GM12878 (cell line): ENCODE results near the gene DSTYK. TPM values are rescaled to one million over a fixed set of nuclear protein-coding genes. Genes with fewer than 3 reads are reported as not detected.
A peak's percentile ranks its signal among the peaks of the same experiment; 100 is the strongest.

ENCODE experiments used
- ATAC-seq: fragments of 200-7000 bp; cut with Tn5 transposase; 3 replicates; pipeline ENCODE4 v1.9.1; 2020; ENCODE audit warnings: mild to moderate bottlenecking, moderate library complexity
- BruUV-seq: library from RNA; stranded (reverse); fragments of 400-500 nt; replicated peaks from 2 replicates; lab custom pipeline; 2021; lab: Mats Ljungman, UMichigan
- CTCF ChIA-PET: fragments of 300-600 bp; sonication (Branson Sonifier 250); formaldehyde crosslinking; extraction: SDS; loops from one replicate; lab custom pipeline; 2021; ENCODE audit warnings: inconsistent platforms; lab: Yijun Ruan, JAX
- POLR2A ChIA-PET: fragments of 350-600 bp; formaldehyde crosslinking; extraction: SDS; loops from one replicate; lab custom pipeline; 2021; ENCODE audit warnings: inconsistent platforms; lab: Charles Lee
- RAD21 ChIA-PET: fragments of 300-600 bp; sonication (Branson Sonifier 250); formaldehyde crosslinking; loops from one replicate; lab custom pipeline; 2023; ENCODE audit warnings: antibody characterized with exemption; ENCODE audit not compliant: unreplicated experiment; lab: Charles Lee
- SMC1A ChIA-PET: fragments of 300-600 bp; sonication (Branson Sonifier 250); formaldehyde crosslinking; loops from one replicate; lab custom pipeline; 2023; ENCODE audit not compliant: unreplicated experiment, uncharacterized antibody; lab: Charles Lee
- DNase-seq: peaks from one replicate; pipeline ENCODE4 v3.0.0-alpha.2; 2011; ENCODE audit warnings: low read depth, low spot score
- FAIRE-seq: peaks from 3 replicates; lab custom pipeline; 2011; peaks lifted over from hg19 to GRCh38; lab: Jason Lieb, UNC
- H2AFZ ChIP-seq: 2 replicates; pipeline ENCODE4 v1.6.0; 2011; ENCODE audit warnings: low read depth, low read length, control low read depth; ENCODE audit not compliant: control insufficient read depth
- H3K27ac ChIP-seq: 2 replicates; pipeline ENCODE4 v1.5.1; 2011; ENCODE audit warnings: control low read depth; ENCODE audit not compliant: control insufficient read depth, insufficient read depth
- H3K27me3 ChIP-seq, 2 experiments: replicated peaks in 1 of 2; 2 replicates each; pipeline versions ENCODE4 v1.6.0 to v1.6.1; 2011; ENCODE audit warnings: low read length in 1 of 2; ENCODE audit not compliant: control insufficient read depth in 2 of 2, insufficient read depth in 2 of 2
- H3K36me3 ChIP-seq, 2 experiments: 2 replicates each; pipeline ENCODE4 v1.5.1; 2011; ENCODE audit warnings: low read length in 1 of 2; ENCODE audit not compliant: control insufficient read depth in 2 of 2, insufficient read depth in 2 of 2
- H3K4me1 ChIP-seq: 2 replicates; pipeline ENCODE4 v1.6.1; 2011; ENCODE audit warnings: mild to moderate bottlenecking, low read length, moderate library complexity, mixed read lengths; ENCODE audit not compliant: control insufficient read depth, insufficient read depth
- H3K4me2 ChIP-seq: 2 replicates; pipeline ENCODE4 v1.6.0; 2011; ENCODE audit warnings: control low read depth; ENCODE audit not compliant: control insufficient read depth, insufficient read depth
- H3K4me3 ChIP-seq: fragments of 200-600 bp; sonication (generic); 2 replicates; pipeline ENCODE4 v1.5.1; 2016
- H3K79me2 ChIP-seq: 2 replicates; pipeline ENCODE4 v1.6.0; 2011; ENCODE audit warnings: low read length; ENCODE audit not compliant: control insufficient read depth, insufficient read depth
- H3K9ac ChIP-seq: 2 replicates; pipeline ENCODE4 v1.8.0; 2011; ENCODE audit warnings: low read length, control low read depth, mixed read lengths; ENCODE audit not compliant: control insufficient read depth, insufficient read depth
- H3K9me3 ChIP-seq: replicated peaks from 3 replicates; pipeline ENCODE4 v1.5.1; 2011; ENCODE audit warnings: mild to moderate bottlenecking, low read length; ENCODE audit not compliant: control insufficient read depth, insufficient read depth
- H4K20me1 ChIP-seq: 2 replicates; pipeline ENCODE4 v1.6.0; 2011; ENCODE audit not compliant: control insufficient read depth, insufficient read depth
- BACH1 ChIP-seq: fragments of 450-650 bp; IDR thresholded peaks from 2 replicates; pipeline ENCODE4 v1.6.1; 2017; ENCODE audit warnings: mild to moderate bottlenecking, borderline replicate concordance
- BCL11A ChIP-seq: IDR thresholded peaks from 2 replicates; pipeline ENCODE4 v1.6.1; 2011; ENCODE audit warnings: low read depth, low read length
- CHD1 ChIP-seq: IDR thresholded peaks from 2 replicates; pipeline ENCODE4 v1.6.1; 2012; ENCODE audit warnings: low read depth, low read length, improper control_type of control experiment
- ETV6 ChIP-seq, 2 experiments: fragments of 450-650 bp in 1 of 2; IDR thresholded peaks in 1 of 2; conservative IDR thresholded peaks in 1 of 2; 2 replicates each; pipeline ENCODE4 v1.6.1; 2014; ENCODE audit warnings: antibody characterized with exemption in 1 of 2, borderline replicate concordance in 1 of 2, low read depth in 1 of 2, mild to moderate bottlenecking in 1 of 2, moderate library complexity in 1 of 2
- HSF1 ChIP-seq: fragments of 150-350 bp; IDR thresholded peaks from 2 replicates; pipeline ENCODE4 v1.6.1; 2014; ENCODE audit warnings: mild to moderate bottlenecking, low read depth, low read length
- MYC ChIP-seq: IDR thresholded peaks from 2 replicates; pipeline ENCODE4 v1.6.1; 2011; ENCODE audit warnings: mild to moderate bottlenecking, low read length, moderate library complexity, inconsistent platforms; ENCODE audit not compliant: insufficient read depth, insufficient replicate concordance, insufficient read length, severe bottlenecking
- NFIC ChIP-seq: IDR thresholded peaks from 2 replicates; pipeline ENCODE4 v1.6.1; 2012; ENCODE audit warnings: low read depth, mild to moderate bottlenecking, inconsistent platforms, low read length, moderate library complexity
- PAX5 ChIP-seq: IDR thresholded peaks from 2 replicates; pipeline ENCODE4 v1.6.1; 2011; ENCODE audit warnings: low read depth, low read length, borderline replicate concordance
- RELA ChIP-seq: fragments of 450-650 bp; IDR thresholded peaks from 2 replicates; pipeline ENCODE4 v1.8.0; 2014; ENCODE audit warnings: borderline replicate concordance; ENCODE audit not compliant: partially characterized antibody
- YBX1 ChIP-seq: fragments of 450-650 bp; IDR thresholded peaks from 2 replicates; pipeline ENCODE4 v1.6.1; 2016; ENCODE audit warnings: antibody characterized with exemption
- WGBS: methylation state at CpG from one replicate; pipeline ENCODE4 v1.1.6; 2016; ENCODE audit warnings: low lambda C conversion rate; ENCODE audit not compliant: insufficient replicate concordance, insufficient coverage; ENCODE audit errors: missing lambda C conversion rate; 5-methylcytosine and 5-hydroxymethylcytosine counted together
- in situ Hi-C: fragments of 300-500 bp; cut with MboI; formaldehyde crosslinking; loops from 9 replicates; pipeline ENCODE4 v1.14.3; 2018; ENCODE audit warnings: mixed read lengths
- intact Hi-C: fragments of 100-400 bp; cut with micrococcal nuclease; formaldehyde crosslinking; loops from one replicate; pipeline ENCODE4 v1.14.2; 2022; ENCODE audit not compliant: unreplicated experiment
- polyA plus RNA-seq, 11 experiments: library from polyadenylated mRNA; depleted of rRNA in 4 of 11; unstranded in 6 of 11; stranded (reverse) in 5 of 11; fragments of >200 nt; fragmentation: Nextera tagmentation in 4 of 11; fragmentation: Illumina TruSeq in 1 of 11; extraction: Ambion mirVana in 4 of 11; extraction: Trizol in 1 of 11; gene quantifications; 1 replicate in 1 of 11; 2 replicates in 10 of 11; pipeline versions ENCODE4 v1.2.1 to v1.2.3, GENCODE V29; 2011 to 2016; ENCODE audit warnings: inconsistent platforms in 2 of 11, missing spikeins in 2 of 11, low read depth in 1 of 11
- total RNA-seq, 4 experiments: library from RNA; depleted of rRNA in 3 of 4; stranded (reverse); fragments of >200 nt in 3 of 4; fragmentation: Illumina TruSeq in 1 of 4; extraction: Trizol in 1 of 4; gene quantifications; 2 replicates each; pipeline versions ENCODE4 v1.2.1 to v1.2.3, GENCODE V29; 2013 to 2021

DSTYK gene
- total and polyA plus RNA-seq, 10 of the 15 experiments (the other 5 are each of a cell fraction or from before 2014, with no cell fraction given) = 2.7 to 5.5 (median 3.6) TPM

DNA sequence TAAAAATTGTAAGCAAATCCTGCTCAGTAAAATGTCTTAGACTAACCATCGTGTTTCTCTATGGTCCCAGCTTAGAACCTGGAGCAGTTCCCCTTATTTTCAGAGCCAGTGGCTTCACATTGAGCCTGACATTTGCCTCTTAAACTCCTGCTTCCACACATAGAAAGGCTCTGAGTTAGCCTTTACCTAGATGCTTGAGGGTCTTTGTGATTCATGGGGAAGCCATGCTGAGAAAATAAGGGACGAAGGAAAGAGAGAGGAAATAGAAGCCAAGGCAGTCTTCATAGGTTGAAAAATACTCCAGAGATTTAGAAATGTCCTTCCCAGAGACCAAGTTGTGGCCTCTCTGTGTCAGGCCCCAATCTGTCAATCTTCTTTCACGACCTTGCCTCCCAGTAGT, 73.6 kb downstream of the DSTYK start:
- no peaks in the 10 kb centered on the region for H3K27me3 ChIP-seq
- FAIRE-seq = no peak
- H3K4me1 ChIP-seq = peaks cover 4% of the 10 kb centered on the region; the same call in 1 of the 2 replicates
- H3K9ac ChIP-seq = no peak overlapping the region
- BruUV-seq = no TSS peak
- in situ Hi-C loops = no loop called here
- no peak overlapping the region for H3K4me3 ChIP-seq
- TF ChIP-seq MYC (no peak), BACH1 (no peak), ETV6 (conservative IDR thresholded peaks at IDR 0.05 in 1 of 2, IDR thresholded peaks at IDR 0.05 in 1 of 2; ENCODE audit: borderline replicate concordance in 1 of 2, low read depth in 1 of 2) (no peak), RELA (no peak), BCL11A (no peak), CHD1 (no peak), YBX1 (no peak), NFIC (no peak)
- ChIA-PET CTCF (interaction anchor here (4.5 kb wide), 1 partner anchor 14 kb away, joined by 88 read pairs; the partner anchor contains the start of gene RBBP5), SMC1A (no interaction called here), RAD21 (no interaction called here), POLR2A (no interaction called here)
- no peak for ATAC-seq
- intact Hi-C loops = no loop called here
- no peak overlapping the region for H2AFZ ChIP-seq
- no peaks in the 10 kb centered on the region for H4K20me1 ChIP-seq
- no peak overlapping the region for H3K27ac ChIP-seq
- H3K36me3 ChIP-seq = no peaks in the 10 kb centered on the region
- H3K79me2 ChIP-seq = no peaks in the 10 kb centered on the region
- no peak overlapping the region for H3K4me2 ChIP-seq
- WGBS = 17% methylated on average over 3 of the region's 3 CpGs
- H3K9me3 ChIP-seq = no peaks in the 10 kb centered on the region
- no peak for DNase-seq

GRCh38 chr1:205133287-205133686, 78.2 kb downstream of the DSTYK start:
- TF ChIP-seq HSF1 (no peak), PAX5 (0 out of 2 replicates have a peak, but pooled peaks have one; percentile 18)
- TF ChIP-seq, all 136 proteins: peak for 1
- no peak for ATAC-seq
- 0% methylated on average over 1 of the region's 1 CpG for WGBS
- in situ Hi-C loops = no loop called here
- ChIA-PET SMC1A (interaction anchor here (1.1 to 2.0 kb wide), 5 partner anchors 8 to 122 kb away, joined by 3 to 6 read pairs (median 3); partner anchors contain the start of gene RBBP5), RAD21 (no interaction called here), CTCF (interaction anchor here (1.6 to 4.8 kb wide), 3 partner anchors 8 to 123 kb away, joined by 5 to 23 read pairs (median 23); partner anchors contain the start of gene RBBP5), POLR2A (no interaction called here)
- intact Hi-C loops = no loop called here
- no TSS peak for BruUV-seq
- H3K27me3 ChIP-seq = no peaks in the 10 kb centered on the region
- H3K4me3 ChIP-seq = no peak overlapping the region
- H3K36me3 ChIP-seq = no peaks in the 10 kb centered on the region
- no peak overlapping the region for H3K9ac ChIP-seq
- DNase-seq = no peak
- no peak overlapping the region for H3K27ac ChIP-seq
- no peaks in the 10 kb centered on the region for H3K9me3 ChIP-seq
- H3K4me1 ChIP-seq = peaks cover 2% of the 10 kb centered on the region; the same call in 1 of the 2 replicates
- no peak overlapping the region for H3K4me2 ChIP-seq
- no peaks in the 10 kb centered on the region for H4K20me1 ChIP-seq
- H2AFZ ChIP-seq = no peak overlapping the region
- no peak for FAIRE-seq
- no peaks in the 10 kb centered on the region for H3K79me2 ChIP-seq
